Colonic mucosa (tissue), 4 donors: ENCODE results near the gene ASTN1. TPM values are rescaled to one million over a fixed set of nuclear protein-coding genes. Genes with fewer than 3 reads are reported as not detected.

Source experiments
- DNase-seq: peaks from one replicate; pipeline ENCODE4 v3.0.0-alpha.2; 2020
- H3K27ac ChIP-seq: fragments of 200-600 bp; one replicate; pipeline ENCODE4 v1.8.0; 2021
- H3K27me3 ChIP-seq: fragments of 200-600 bp; one replicate; pipeline ENCODE4 v1.8.0; 2021
- H3K36me3 ChIP-seq: fragments of 200-600 bp; one replicate; pipeline ENCODE4 v1.8.0; 2021
- H3K4me1 ChIP-seq: fragments of 200-600 bp; one replicate; pipeline ENCODE4 v1.8.0; 2021; ENCODE audit warnings: mild to moderate bottlenecking
- H3K4me3 ChIP-seq: fragments of 200-600 bp; one replicate; pipeline ENCODE4 v1.8.0; 2021
- H3K9ac ChIP-seq, 2 donors: one replicate each; pipeline ENCODE4 v1.7.0; 2013; ENCODE audit warnings: control low read depth in 2 of 2, low read depth in 2 of 2, low read length in 2 of 2
- H3K9me3 ChIP-seq: fragments of 200-600 bp; one replicate; pipeline ENCODE4 v1.8.0; 2021
- intact Hi-C: fragments of 100-400 bp; cut with DNase I; formaldehyde crosslinking; loops from one replicate; pipeline ENCODE4 v1.14.1; 2022
- total RNA-seq, 2 donors: library from RNA; stranded (reverse); fragmentation: NEBNext Ultra II Directional in 1 of 2; extraction: Animal tissue kit (Norgen Biotek cat#: 25700) in 1 of 2; gene quantifications; one replicate each; pipeline ENCODE4 v1.2.1, GENCODE V29; 2021
- TF ChIP-seq, protein P1 (sequence below): fragments of 200-600 bp; IDR thresholded peaks from one replicate; pipeline ENCODE4 v1.8.0; 2022; ENCODE audit warnings: antibody characterized with exemption, mild to moderate bottlenecking
- donor health status: healthy.
- donor health status: DM: no; HTN: no; CAD: no.
- donor health status: DM: no; HTN: no; CAD: no.

The ASTN1 gene
- total RNA-seq, 2 donors from 2014 or later, result 0.15 to 0.42 TPM

DNA sequence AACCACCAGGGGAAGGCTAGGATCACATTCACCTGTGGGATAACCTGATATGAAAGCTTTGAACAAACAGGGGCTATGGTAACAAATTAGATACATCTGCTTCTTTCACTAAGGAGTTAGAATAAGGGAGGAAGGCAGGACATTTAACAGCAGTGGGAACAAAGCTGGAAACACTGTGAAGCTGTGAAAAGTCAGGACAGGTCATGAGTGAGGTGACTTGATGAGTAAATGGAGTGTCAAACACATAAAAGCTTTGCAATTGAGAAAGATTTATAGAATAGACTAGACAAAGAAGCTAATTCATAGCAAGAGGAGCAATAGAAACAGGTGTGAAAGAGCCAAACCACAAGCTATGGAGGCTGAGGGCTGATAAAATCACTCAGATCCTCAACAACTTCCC lies 110.0 kb downstream of the ASTN1 start:
- no peaks in the 10 kb centered on the region for H3K27me3 ChIP-seq
- DNase-seq, result no peak
- no peaks in the 10 kb centered on the region for H3K9me3 ChIP-seq
- H3K27ac ChIP-seq, result no peak overlapping the region
- H3K36me3 ChIP-seq, result no peaks in the 10 kb centered on the region
- no peak overlapping the region for H3K4me3 ChIP-seq
- no peak overlapping the region for H3K9ac ChIP-seq
- no peaks in the 10 kb centered on the region for H3K4me1 ChIP-seq
- TF ChIP-seq, protein P1, sequence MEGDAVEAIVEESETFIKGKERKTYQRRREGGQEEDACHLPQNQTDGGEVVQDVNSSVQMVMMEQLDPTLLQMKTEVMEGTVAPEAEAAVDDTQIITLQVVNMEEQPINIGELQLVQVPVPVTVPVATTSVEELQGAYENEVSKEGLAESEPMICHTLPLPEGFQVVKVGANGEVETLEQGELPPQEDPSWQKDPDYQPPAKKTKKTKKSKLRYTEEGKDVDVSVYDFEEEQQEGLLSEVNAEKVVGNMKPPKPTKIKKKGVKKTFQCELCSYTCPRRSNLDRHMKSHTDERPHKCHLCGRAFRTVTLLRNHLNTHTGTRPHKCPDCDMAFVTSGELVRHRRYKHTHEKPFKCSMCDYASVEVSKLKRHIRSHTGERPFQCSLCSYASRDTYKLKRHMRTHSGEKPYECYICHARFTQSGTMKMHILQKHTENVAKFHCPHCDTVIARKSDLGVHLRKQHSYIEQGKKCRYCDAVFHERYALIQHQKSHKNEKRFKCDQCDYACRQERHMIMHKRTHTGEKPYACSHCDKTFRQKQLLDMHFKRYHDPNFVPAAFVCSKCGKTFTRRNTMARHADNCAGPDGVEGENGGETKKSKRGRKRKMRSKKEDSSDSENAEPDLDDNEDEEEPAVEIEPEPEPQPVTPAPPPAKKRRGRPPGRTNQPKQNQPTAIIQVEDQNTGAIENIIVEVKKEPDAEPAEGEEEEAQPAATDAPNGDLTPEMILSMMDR, result no peak
- intact Hi-C loops, result no loop called here

DNA sequence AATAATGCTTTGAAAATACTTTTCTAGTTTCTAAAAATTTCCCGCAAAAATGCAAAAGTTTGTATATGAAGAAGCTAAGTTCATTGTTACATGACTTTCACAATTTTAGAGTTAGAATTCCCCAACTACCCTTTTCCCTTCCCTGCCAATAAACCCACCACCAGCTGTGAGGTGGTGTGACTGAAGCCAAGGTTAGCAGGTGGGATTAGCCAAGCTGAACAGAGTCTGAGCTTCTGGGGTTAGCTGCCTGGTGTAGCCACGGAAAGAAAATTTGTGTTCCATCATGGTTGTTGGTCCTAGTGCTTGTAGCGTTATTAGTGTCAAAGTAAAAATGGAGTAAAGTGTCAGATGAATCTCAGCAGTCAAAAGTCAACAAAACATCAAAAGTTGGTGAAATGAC lies 110.9 kb downstream of the ASTN1 start:
- TF ChIP-seq, protein P1, result no peak
- no peaks in the 10 kb centered on the region for H3K9me3 ChIP-seq
- H3K4me3 ChIP-seq, result no peak overlapping the region
- no peak overlapping the region for H3K9ac ChIP-seq
- H3K4me1 ChIP-seq, result no peaks in the 10 kb centered on the region
- no peaks in the 10 kb centered on the region for H3K36me3 ChIP-seq
- no peak overlapping the region for H3K27ac ChIP-seq
- DNase-seq, result no peak
- H3K27me3 ChIP-seq, result no peaks in the 10 kb centered on the region
- intact Hi-C loops, result no loop called here

DNA sequence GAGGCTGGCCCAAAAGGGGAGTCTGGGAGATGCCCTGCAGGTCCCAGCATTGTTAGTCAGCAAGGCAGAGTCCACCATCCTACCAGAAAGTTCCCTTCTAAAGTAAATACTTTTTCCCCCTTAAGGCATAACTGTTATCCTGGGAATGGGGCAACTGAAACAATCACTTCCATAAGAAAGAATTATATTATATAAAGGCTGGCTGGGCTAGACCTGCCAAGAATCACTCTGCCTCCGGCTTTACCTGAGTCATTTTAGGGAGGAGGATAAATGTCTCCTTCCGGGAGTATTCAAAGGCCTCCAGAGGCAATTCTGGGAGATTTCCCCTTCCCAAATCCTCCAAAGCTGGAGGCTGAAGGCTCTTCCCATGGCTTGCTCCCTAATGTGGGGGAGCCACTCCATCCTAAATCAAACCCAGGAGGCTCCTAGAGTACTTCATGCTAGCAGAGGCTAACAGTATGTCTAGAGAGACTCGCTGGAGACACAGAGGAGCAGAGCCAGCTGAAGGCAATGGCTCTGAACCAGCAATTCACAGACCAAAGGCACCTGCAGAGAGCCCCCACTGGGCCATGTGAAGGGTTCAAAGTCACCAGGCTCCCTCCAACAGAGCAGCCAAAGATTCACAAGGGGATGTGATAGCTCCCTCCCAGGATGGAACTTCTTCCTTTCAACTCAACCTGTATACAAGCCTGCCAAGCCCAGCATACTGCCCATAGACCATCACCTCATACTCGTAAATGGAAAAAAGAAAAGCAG lies 116.0 kb downstream of the ASTN1 start:
- H3K27ac ChIP-seq, result no peak overlapping the region
- H3K36me3 ChIP-seq, result no peaks in the 10 kb centered on the region
- no peaks in the 10 kb centered on the region for H3K27me3 ChIP-seq
- TF ChIP-seq, protein P1, result no peak
- H3K9me3 ChIP-seq, result no peaks in the 10 kb centered on the region
- H3K4me3 ChIP-seq, result no peak overlapping the region
- intact Hi-C loops, result no loop called here
- no peaks in the 10 kb centered on the region for H3K4me1 ChIP-seq
- DNase-seq, result no peak
- no peak overlapping the region for H3K9ac ChIP-seq

DNA sequence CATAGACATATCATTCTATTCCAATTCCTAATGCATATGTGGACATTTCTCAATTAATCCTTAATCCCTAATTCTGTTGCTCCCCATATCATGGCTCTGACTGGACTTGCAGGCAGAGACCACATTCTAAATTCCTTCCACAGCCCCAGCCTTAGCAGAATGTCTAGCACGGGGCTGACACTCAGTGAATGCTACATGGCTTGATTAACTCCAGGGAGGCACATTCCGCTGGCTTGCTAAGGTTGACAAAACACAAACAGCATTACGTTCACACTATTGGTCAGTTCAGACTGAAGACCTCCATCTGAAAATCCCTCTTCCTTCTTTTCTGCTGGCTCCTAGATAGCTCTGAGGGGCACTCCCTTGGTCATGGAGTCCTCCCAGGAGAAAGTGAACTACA lies 119.4 kb downstream of the ASTN1 start:
- TF ChIP-seq, protein P1, result no peak
- intact Hi-C loops, result no loop called here

GRCh38 chr1:177044390-177044789 lies 120.1 kb downstream of the ASTN1 start:
- Histone ChIP-seq H3K4me3 (no peak overlapping the region), H3K27ac (no peak overlapping the region), H3K9ac (no peak overlapping the region), H3K9me3 (no peaks in the 10 kb centered on the region), H3K36me3 (no peaks in the 10 kb centered on the region), H3K27me3 (no peaks in the 10 kb centered on the region), H3K4me1 (no peaks in the 10 kb centered on the region)
- no peak for DNase-seq
- intact Hi-C loops, result no loop called here
- TF ChIP-seq, protein P1, result no peak

More for the DNA sequence above, 119.4 kb downstream of the ASTN1 start:
- DNase-seq, result no peak
- Histone ChIP-seq H3K27me3 (no peaks in the 10 kb centered on the region), H3K9me3 (no peaks in the 10 kb centered on the region), H3K4me3 (no peak overlapping the region), H3K4me1 (no peaks in the 10 kb centered on the region), H3K27ac (no peak overlapping the region), H3K36me3 (no peaks in the 10 kb centered on the region), H3K9ac (no peak overlapping the region)
